Fibroblast of lung (primary cell): ENCODE measurements around the gene ERBB4. TPM values are rescaled to one million over a fixed set of nuclear protein-coding genes. Genes with fewer than 3 reads are reported as not detected.

Experiments
- DNase-seq, 2 donors: peaks; one replicate each; pipeline versions ENCODE4 v3.0.0 to v3.0.0-alpha.2; 2010; ENCODE audit warnings: low read depth in 2 of 2
- H2AFZ ChIP-seq: 2 replicates; pipeline ENCODE4 v1.5.1; 2012; ENCODE audit warnings: low read length, control low read depth, inconsistent platforms
- H3K27ac ChIP-seq: 2 replicates; pipeline ENCODE4 v1.5.1; 2011; ENCODE audit warnings: low read length, control low read depth; ENCODE audit not compliant: insufficient read depth
- H3K27me3 ChIP-seq: 2 replicates; pipeline ENCODE4 v1.5.1; 2011; ENCODE audit warnings: mild to moderate bottlenecking, low read length; ENCODE audit not compliant: control insufficient read depth, insufficient read depth
- H3K36me3 ChIP-seq: 2 replicates; pipeline ENCODE4 v1.5.1; 2011; ENCODE audit warnings: low read length; ENCODE audit not compliant: control insufficient read depth, insufficient read depth
- H3K4me1 ChIP-seq: 2 replicates; pipeline ENCODE4 v1.5.1; 2011; ENCODE audit warnings: low read length; ENCODE audit not compliant: control insufficient read depth, insufficient read depth; ENCODE audit errors: extremely low read depth
- H3K4me2 ChIP-seq: 2 replicates; pipeline ENCODE4 v1.5.1; 2011; ENCODE audit warnings: low read length, control low read depth; ENCODE audit not compliant: insufficient read depth; ENCODE audit errors: extremely low read depth
- H3K4me3 ChIP-seq, 4 experiments: fragments of 200-600 bp in 1 of 4; sonication (generic) in 1 of 4; replicated peaks in 1 of 4; 2 replicates each; pipeline ENCODE4 v1.5.1; 2011 to 2016; ENCODE audit warnings: low read length in 4 of 4, low read depth in 3 of 4, mild to moderate bottlenecking in 3 of 4, control low read depth in 2 of 4, inconsistent platforms in 1 of 4, mixed read lengths in 1 of 4; ENCODE audit not compliant: insufficient read depth in 1 of 4; ENCODE audit errors: control extremely low read depth in 1 of 4
- H3K79me2 ChIP-seq: 2 replicates; pipeline ENCODE4 v1.5.1; 2012; ENCODE audit warnings: mild to moderate bottlenecking, low read length, inconsistent platforms; ENCODE audit not compliant: control insufficient read depth, insufficient read depth
- H3K9ac ChIP-seq: 2 replicates; pipeline ENCODE4 v1.5.1; 2011; ENCODE audit warnings: mild to moderate bottlenecking, low read length, control low read depth; ENCODE audit not compliant: insufficient read depth
- H3K9me3 ChIP-seq: 2 replicates; pipeline ENCODE4 v1.5.1; 2012; ENCODE audit warnings: low read depth, low read length; ENCODE audit not compliant: control insufficient read depth, insufficient read depth
- H4K20me1 ChIP-seq: 2 replicates; pipeline ENCODE4 v1.5.1; 2011; ENCODE audit warnings: low read length; ENCODE audit not compliant: control insufficient read depth, insufficient read depth; ENCODE audit errors: extremely low read depth
- CTCF ChIP-seq, 2 donors: IDR thresholded peaks in 1 of 2; conservative IDR thresholded peaks in 1 of 2; 1 replicate in 1 of 2; 2 replicates in 1 of 2; pipeline ENCODE4 v1.5.1; 2011 to 2012; ENCODE audit warnings: low read length in 2 of 2, control low read depth in 1 of 2, inconsistent platforms in 1 of 2, low read depth in 1 of 2, mild to moderate bottlenecking in 1 of 2
- EZH2 ChIP-seq: IDR thresholded peaks from 2 replicates; pipeline ENCODE4 v1.5.1; 2012; ENCODE audit warnings: low read length, control low read depth, mild to moderate bottlenecking; ENCODE audit errors: missing control alignments
- polyA plus RNA-seq, 2 donors: library from polyadenylated mRNA; depleted of rRNA in 1 of 2; stranded (reverse) in 1 of 2; unstranded in 1 of 2; fragments of >200 nt; gene quantifications; 2 replicates each; pipeline ENCODE4 v1.2.1, GENCODE V29; 2011 to 2012; ENCODE audit warnings: missing spikeins in 1 of 2
- total RNA-seq: library from RNA; depleted of rRNA; stranded (reverse); fragments of >200 nt; gene quantifications from 2 replicates; pipeline ENCODE4 v1.2.1, GENCODE V29; 2014

The ERBB4 gene
- total and polyA plus RNA-seq, 2 donors (not counting 1 experiment from before 2014, with no cell fraction given), result 0.08 to 0.17 TPM

GRCh38 chr2:211447548-211447947 lies 1091.1 kb downstream of the ERBB4 start:
- H3K9ac ChIP-seq, result no peak overlapping the region
- no peaks in the 10 kb centered on the region for H3K36me3 ChIP-seq
- H2AFZ ChIP-seq, result no peak overlapping the region
- H3K9me3 ChIP-seq, result no peaks in the 10 kb centered on the region
- no peak overlapping the region for H3K4me3 ChIP-seq
- no peaks in the 10 kb centered on the region for H3K4me1 ChIP-seq
- no peak for DNase-seq
- H3K4me2 ChIP-seq, result no peak overlapping the region
- H3K27me3 ChIP-seq, result no peaks in the 10 kb centered on the region
- H4K20me1 ChIP-seq, result no peaks in the 10 kb centered on the region
- H3K79me2 ChIP-seq, result no peaks in the 10 kb centered on the region
- H3K27ac ChIP-seq, result no peak overlapping the region
- no peak for TF ChIP-seq EZH2
- no peak for TF ChIP-seq CTCF (conservative IDR thresholded peaks at IDR 0.05 in 1 of 2, IDR thresholded peaks at IDR 0.05 in 1 of 2; ENCODE audit: low read depth in 1 of 2, low read length in 2 of 2)

GRCh38 chr2:211440107-211440506 lies 1098.5 kb downstream of the ERBB4 start:
- H3K36me3 ChIP-seq, result no peaks in the 10 kb centered on the region
- no peaks in the 10 kb centered on the region for H4K20me1 ChIP-seq
- no peaks in the 10 kb centered on the region for H3K27me3 ChIP-seq
- no peak overlapping the region for H2AFZ ChIP-seq
- no peaks in the 10 kb centered on the region for H3K9me3 ChIP-seq
- no peak for TF ChIP-seq CTCF (conservative IDR thresholded peaks at IDR 0.05 in 1 of 2, IDR thresholded peaks at IDR 0.05 in 1 of 2; ENCODE audit: low read depth in 1 of 2, low read length in 2 of 2)
- H3K4me1 ChIP-seq, result no peaks in the 10 kb centered on the region
- no peak for DNase-seq
- H3K4me2 ChIP-seq, result no peak overlapping the region
- H3K9ac ChIP-seq, result no peak overlapping the region
- H3K27ac ChIP-seq, result no peak overlapping the region
- H3K4me3 ChIP-seq, result no peak overlapping the region
- no peaks in the 10 kb centered on the region for H3K79me2 ChIP-seq

GRCh38 chr2:211439011-211439410 lies 1099.6 kb downstream of the ERBB4 start:
- Histone ChIP-seq H3K9ac (no peak overlapping the region), H3K27ac (no peak overlapping the region), H3K4me1 (no peaks in the 10 kb centered on the region), H4K20me1 (no peaks in the 10 kb centered on the region), H3K4me3 (no peak overlapping the region), H3K9me3 (no peaks in the 10 kb centered on the region), H3K79me2 (no peaks in the 10 kb centered on the region), H3K36me3 (no peaks in the 10 kb centered on the region), H2AFZ (no peak overlapping the region), H3K27me3 (no peaks in the 10 kb centered on the region), H3K4me2 (no peak overlapping the region)
- TF ChIP-seq CTCF (conservative IDR thresholded peaks at IDR 0.05 in 1 of 2, IDR thresholded peaks at IDR 0.05 in 1 of 2; ENCODE audit: low read depth in 1 of 2, low read length in 2 of 2), result no peak
- DNase-seq, result peak in 1 of 2 donors; percentile 5
